Ascending aorta (tissue), 2 donors: ENCODE data around the gene CRELD1. TPM values are rescaled to one million over a fixed set of nuclear protein-coding genes. Genes with fewer than 3 reads are reported as not detected.

Source experiments
- DNase-seq, 2 donors: peaks; one replicate each; pipeline ENCODE4 v3.0.0-alpha.2; 2019; ENCODE audit warnings: low spot score in 2 of 2
- H3K27ac ChIP-seq, 2 donors: fragments of 200-600 bp; sonication (generic); one replicate each; pipeline ENCODE4 v1.5.1; 2016 to 2017; ENCODE audit warnings: mild to moderate bottlenecking in 1 of 2
- H3K27me3 ChIP-seq: fragments of 200-600 bp; sonication (generic); one replicate; pipeline ENCODE4 v1.5.1; 2017
- H3K36me3 ChIP-seq, 2 donors: fragments of 200-600 bp; sonication (generic); one replicate each; pipeline ENCODE4 v1.5.1; 2016
- H3K4me1 ChIP-seq, 2 donors: fragments of 200-600 bp; sonication (generic); one replicate each; pipeline ENCODE4 v1.5.1; 2016 to 2017; ENCODE audit warnings: mild to moderate bottlenecking in 1 of 2
- H3K4me3 ChIP-seq, 2 donors: fragments of 200-600 bp; sonication (generic); one replicate each; pipeline ENCODE4 v1.5.1; 2016 to 2017; ENCODE audit warnings: mild to moderate bottlenecking in 1 of 2
- H3K9me3 ChIP-seq, 2 donors: fragments of 200-600 bp; sonication (generic); one replicate each; pipeline ENCODE4 v1.5.1; 2016
- intact Hi-C: fragments of 100-400 bp; cut with DNase I; formaldehyde crosslinking; loops from one replicate; pipeline ENCODE4 v1.15.1; 2023
- total RNA-seq: library from RNA; depleted of rRNA; stranded (reverse); fragments of >200 nt; gene quantifications from one replicate; pipeline ENCODE4 v1.1.0, GENCODE V29; 2016
- TF ChIP-seq, protein P1 (sequence below), 3 experiments: fragments of 200-600 bp in 2 of 3; fragments of 450-650 bp in 1 of 3; sonication (generic) in 2 of 3; IDR thresholded peaks; one replicate each; pipeline ENCODE4 v1.5.1; 2016 to 2019; ENCODE audit warnings: antibody characterized with exemption in 3 of 3, mild to moderate bottlenecking in 1 of 3, moderate library complexity in 1 of 3

Gene CRELD1
- total RNA-seq, 1 donor from 2014 or later = 35.8 TPM

DNA sequence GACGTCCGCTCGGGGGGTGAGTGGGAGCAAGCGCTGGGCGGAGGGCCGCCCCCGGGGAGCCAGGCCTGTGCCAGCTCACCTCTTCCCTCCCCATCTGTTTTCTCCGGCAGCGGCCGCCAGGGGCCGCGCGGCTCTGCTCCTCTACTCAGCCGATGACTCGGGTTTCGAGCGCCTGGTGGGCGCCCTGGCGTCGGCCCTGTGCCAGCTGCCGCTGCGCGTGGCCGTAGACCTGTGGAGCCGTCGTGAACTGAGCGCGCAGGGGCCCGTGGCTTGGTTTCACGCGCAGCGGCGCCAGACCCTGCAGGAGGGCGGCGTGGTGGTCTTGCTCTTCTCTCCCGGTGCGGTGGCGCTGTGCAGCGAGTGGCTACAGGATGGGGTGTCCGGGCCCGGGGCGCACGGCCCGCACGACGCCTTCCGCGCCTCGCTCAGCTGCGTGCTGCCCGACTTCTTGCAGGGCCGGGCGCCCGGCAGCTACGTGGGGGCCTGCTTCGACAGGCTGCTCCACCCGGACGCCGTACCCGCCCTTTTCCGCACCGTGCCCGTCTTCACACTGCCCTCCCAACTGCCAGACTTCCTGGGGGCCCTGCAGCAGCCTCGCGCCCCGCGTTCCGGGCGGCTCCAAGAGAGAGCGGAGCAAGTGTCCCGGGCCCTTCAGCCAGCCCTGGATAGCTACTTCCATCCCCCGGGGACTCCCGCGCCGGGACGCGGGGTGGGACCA is 632 bp upstream of the CRELD1 start:
- H3K9me3 ChIP-seq = no peaks in the 10 kb centered on the region
- intact Hi-C loops = loop anchor here (1.0 to 10.0 kb wide), 7 partner anchors 13 to 312 kb away; partner anchors contain the start of genes ARPC4, BRPF1, JAGN1 and TADA3
- peak overlapping the region; percentile 82 to 96 for H3K4me3 ChIP-seq
- H3K4me1 ChIP-seq = peaks cover 11 to 21% of the 10 kb centered on the region in 2 donors
- TF ChIP-seq, protein P1, sequence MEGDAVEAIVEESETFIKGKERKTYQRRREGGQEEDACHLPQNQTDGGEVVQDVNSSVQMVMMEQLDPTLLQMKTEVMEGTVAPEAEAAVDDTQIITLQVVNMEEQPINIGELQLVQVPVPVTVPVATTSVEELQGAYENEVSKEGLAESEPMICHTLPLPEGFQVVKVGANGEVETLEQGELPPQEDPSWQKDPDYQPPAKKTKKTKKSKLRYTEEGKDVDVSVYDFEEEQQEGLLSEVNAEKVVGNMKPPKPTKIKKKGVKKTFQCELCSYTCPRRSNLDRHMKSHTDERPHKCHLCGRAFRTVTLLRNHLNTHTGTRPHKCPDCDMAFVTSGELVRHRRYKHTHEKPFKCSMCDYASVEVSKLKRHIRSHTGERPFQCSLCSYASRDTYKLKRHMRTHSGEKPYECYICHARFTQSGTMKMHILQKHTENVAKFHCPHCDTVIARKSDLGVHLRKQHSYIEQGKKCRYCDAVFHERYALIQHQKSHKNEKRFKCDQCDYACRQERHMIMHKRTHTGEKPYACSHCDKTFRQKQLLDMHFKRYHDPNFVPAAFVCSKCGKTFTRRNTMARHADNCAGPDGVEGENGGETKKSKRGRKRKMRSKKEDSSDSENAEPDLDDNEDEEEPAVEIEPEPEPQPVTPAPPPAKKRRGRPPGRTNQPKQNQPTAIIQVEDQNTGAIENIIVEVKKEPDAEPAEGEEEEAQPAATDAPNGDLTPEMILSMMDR (IDR thresholded peaks at IDR 0.05) = peak; percentile 84 to 93 (median 89)
- H3K27me3 ChIP-seq = no peaks in the 10 kb centered on the region
- peaks cover 23 to 37% of the 10 kb centered on the region in 2 donors for H3K36me3 ChIP-seq
- DNase-seq = peak; percentile 53 to 96
- H3K27ac ChIP-seq = peak overlapping the region; percentile 97 to 99

DNA sequence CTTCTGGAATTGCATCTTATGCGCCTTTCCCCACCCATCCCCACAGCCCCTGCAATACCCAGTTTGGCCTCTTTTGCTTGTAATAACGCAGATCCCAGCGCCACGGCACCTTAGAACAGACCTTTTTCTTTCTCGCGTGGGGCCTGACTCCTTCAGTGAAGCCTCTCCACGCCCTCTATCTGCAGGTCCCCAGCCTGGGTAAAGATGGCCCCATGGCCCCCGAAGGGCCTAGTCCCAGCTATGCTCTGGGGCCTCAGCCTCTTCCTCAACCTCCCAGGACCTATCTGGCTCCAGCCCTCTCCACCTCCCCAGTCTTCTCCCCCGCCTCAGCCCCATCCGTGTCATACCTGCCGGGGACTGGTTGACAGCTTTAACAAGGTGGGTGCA is 594 bp downstream of the CRELD1 start:
- H3K4me1 ChIP-seq = peaks cover 11 to 21% of the 10 kb centered on the region in 2 donors
- TF ChIP-seq, protein P1 (IDR thresholded peaks at IDR 0.05) = peak in 1 of 3 experiments; percentile 7
- H3K36me3 ChIP-seq = peaks cover 27 to 30% of the 10 kb centered on the region in 2 donors
- intact Hi-C loops = loop anchor here (2.0 to 10.0 kb wide), 2 partner anchors 91 to 311 kb away; partner anchors contain the start of gene TATDN2
- peak overlapping the region; percentile 82 to 96 for H3K4me3 ChIP-seq
- no peaks in the 10 kb centered on the region for H3K27me3 ChIP-seq
- H3K9me3 ChIP-seq = no peaks in the 10 kb centered on the region
- no peak for DNase-seq
- peak overlapping the region; percentile 97 to 99 for H3K27ac ChIP-seq

DNA sequence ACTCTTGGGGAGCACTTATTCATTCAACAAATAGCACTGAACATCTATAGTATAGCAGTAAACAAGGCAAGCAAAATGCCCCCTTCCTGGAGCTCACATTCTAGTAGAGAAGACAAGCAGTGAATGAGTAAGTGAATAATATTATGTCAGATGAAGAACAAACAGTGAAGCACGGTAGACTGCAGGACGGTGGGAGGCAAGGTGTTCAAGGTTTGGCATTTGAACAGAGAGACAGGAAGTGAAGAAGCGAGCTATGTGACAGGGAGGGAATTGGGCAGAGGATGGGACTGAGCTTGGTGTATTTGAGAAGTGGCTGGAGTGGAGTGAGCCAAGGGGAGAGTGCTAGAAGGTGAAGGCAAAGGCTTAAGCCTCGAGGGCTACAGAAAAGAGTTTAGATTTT is 1.4 kb downstream of the CRELD1 start:
- H3K27ac ChIP-seq = peak overlapping the region; percentile 97 to 99
- H3K9me3 ChIP-seq = no peaks in the 10 kb centered on the region
- intact Hi-C loops = loop anchor here (2.0 to 10.0 kb wide), 2 partner anchors 92 to 310 kb away; partner anchors contain the start of gene TATDN2
- no peak for DNase-seq
- H3K36me3 ChIP-seq = peaks cover 23 to 24% of the 10 kb centered on the region in 2 donors
- peaks cover 11 to 21% of the 10 kb centered on the region in 2 donors for H3K4me1 ChIP-seq
- TF ChIP-seq, protein P1 (IDR thresholded peaks at IDR 0.05) = no peak
- H3K4me3 ChIP-seq = peak overlapping the region; percentile 82 to 96
- H3K27me3 ChIP-seq = no peaks in the 10 kb centered on the region

DNA sequence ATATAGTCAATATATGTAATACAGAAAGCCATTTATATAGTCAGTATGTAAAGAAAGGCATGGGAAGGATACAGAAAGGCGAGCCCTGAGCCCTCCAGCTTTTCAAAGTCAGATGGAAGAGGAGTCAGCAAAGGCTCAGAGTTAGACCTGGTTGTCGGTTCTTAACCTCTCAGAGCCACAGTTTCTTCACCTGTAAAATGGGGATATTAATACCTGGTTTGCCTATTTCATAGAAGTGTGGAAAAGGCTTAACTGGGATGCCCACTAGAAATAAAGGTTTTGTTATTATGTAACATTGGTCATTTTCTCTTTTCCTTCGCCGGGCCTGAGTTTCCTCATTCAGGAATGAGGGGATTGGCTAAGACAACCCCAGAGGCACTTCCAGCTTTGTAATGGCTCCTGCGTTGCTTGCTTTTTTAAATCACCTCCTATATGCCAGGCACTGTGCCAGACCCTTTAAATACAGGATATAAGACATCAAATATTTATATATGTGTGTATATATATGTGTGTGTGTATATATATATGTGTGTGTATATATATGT is 2.4 kb downstream of the CRELD1 start:
- TF ChIP-seq, protein P1 (IDR thresholded peaks at IDR 0.05) = no peak
- DNase-seq = no peak
- H3K9me3 ChIP-seq = no peaks in the 10 kb centered on the region
- peak overlapping the region in 1 of 2 donors; percentile 99 for H3K27ac ChIP-seq
- peaks cover 11 to 21% of the 10 kb centered on the region in 2 donors for H3K4me1 ChIP-seq
- peak overlapping the region in 1 of 2 donors; percentile 96 for H3K4me3 ChIP-seq
- H3K27me3 ChIP-seq = no peaks in the 10 kb centered on the region
- peaks cover 27 to 28% of the 10 kb centered on the region in 2 donors for H3K36me3 ChIP-seq
- intact Hi-C loops = loop anchor here (2.0 to 10.0 kb wide), 2 partner anchors 93 to 309 kb away; partner anchors contain the start of gene TATDN2

DNA sequence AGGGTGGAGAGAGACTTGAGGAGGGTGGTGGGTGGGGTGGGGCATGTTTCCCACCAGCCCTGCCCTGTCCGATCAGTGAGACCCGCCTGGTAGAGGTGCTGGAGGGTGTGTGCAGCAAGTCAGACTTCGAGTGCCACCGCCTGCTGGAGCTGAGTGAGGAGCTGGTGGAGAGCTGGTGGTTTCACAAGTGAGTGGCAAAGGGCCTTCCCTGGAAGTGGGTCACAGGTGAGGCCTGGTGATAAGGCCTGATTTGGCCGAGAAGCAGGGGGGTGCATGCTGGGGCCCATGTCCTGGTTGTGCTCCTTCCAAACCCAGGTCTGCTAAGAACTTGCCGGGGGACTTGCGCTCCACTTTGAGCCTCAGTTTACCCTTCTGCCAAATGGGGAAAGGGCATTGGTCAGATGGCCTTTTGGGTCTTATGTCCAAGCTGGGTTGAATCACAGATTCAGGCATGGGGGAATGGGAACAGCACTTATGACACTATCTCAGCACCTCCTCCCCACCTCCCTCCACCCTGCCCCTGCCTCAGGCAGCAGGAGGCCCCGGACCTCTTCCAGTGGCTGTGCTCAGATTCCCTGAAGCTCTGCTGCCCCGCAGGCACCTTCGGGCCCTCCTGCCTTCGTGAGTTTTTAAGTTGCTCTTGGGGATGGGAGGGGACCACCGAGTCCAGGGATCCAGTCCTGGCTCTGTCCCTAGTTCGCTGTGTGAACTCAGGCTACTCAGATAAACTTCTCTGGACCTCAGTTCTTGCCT is 4.0 kb downstream of the CRELD1 start:
- Histone ChIP-seq H3K36me3 (peaks cover 31 to 35% of the 10 kb centered on the region in 2 donors), H3K4me1 (peaks cover 11 to 13% of the 10 kb centered on the region in 2 donors), H3K4me3 (no peak overlapping the region), H3K27ac (no peak overlapping the region), H3K27me3 (no peaks in the 10 kb centered on the region), H3K9me3 (no peaks in the 10 kb centered on the region)
- TF ChIP-seq, protein P1 (IDR thresholded peaks at IDR 0.05) = no peak
- DNase-seq = no peak
- intact Hi-C loops = loop anchor here (10.0 kb wide), 1 partner anchor 307 kb away; the partner anchor contains the start of gene TATDN2
